WTC11 (cell line): ENCODE measurements around the gene RAET1G. TPM values are rescaled to one million over a fixed set of nuclear protein-coding genes. Genes with fewer than 3 reads are reported as not detected.

Source experiments
- ATAC-seq: fragments of 200-7000 bp; cut with Tn5 transposase; 2 replicates; pipeline ENCODE4 v1.10.0; 2021; ENCODE audit warnings: mild to moderate bottlenecking, moderate library complexity
- CTCF ChIA-PET: fragments of 300-600 bp; sonication (Branson Sonifier 250); formaldehyde crosslinking; loops from one replicate; lab custom pipeline; 2021; ENCODE audit warnings: antibody characterized with exemption; lab: Charles Lee
- POLR2A ChIA-PET: fragments of 350-600 bp; sonication (Branson Sonifier 250); formaldehyde crosslinking; loops from one replicate; lab custom pipeline; 2021; ENCODE audit warnings: antibody characterized with exemption; lab: Charles Lee
- DNase-seq: peaks from one replicate; pipeline ENCODE4 v3.0.0; 2021; ENCODE audit warnings: low spot score
- H3K27ac Mint-ChIP-seq: 2 replicates; pipeline ENCODE4 v1.8.0; 2021; ENCODE audit warnings: mixed read lengths
- H3K27me3 Mint-ChIP-seq: 2 replicates; pipeline ENCODE4 v1.8.0; 2021; ENCODE audit warnings: low read depth, mild to moderate bottlenecking, moderate library complexity, mixed read lengths
- H3K36me3 Mint-ChIP-seq: 2 replicates; pipeline ENCODE4 v1.8.0; 2021; ENCODE audit warnings: mixed read lengths
- H3K4me1 Mint-ChIP-seq: 2 replicates; pipeline ENCODE4 v1.8.0; 2022; ENCODE audit warnings: mixed read lengths
- H3K4me3 Mint-ChIP-seq: 2 replicates; pipeline ENCODE4 v1.8.0; 2021; ENCODE audit warnings: mild to moderate bottlenecking, moderate library complexity, mixed read lengths
- H3K9me3 Mint-ChIP-seq: 2 replicates; pipeline ENCODE4 v1.8.0; 2021; ENCODE audit warnings: mixed read lengths
- ELF4 ChIP-seq: sonication (generic); formaldehyde crosslinking; IDR thresholded peaks from 2 replicates; pipeline ENCODE4 v1.8.1; 2022; ENCODE audit warnings: low read depth, mild to moderate bottlenecking, moderate library complexity, missing genetic modification reagents
- ESRRA ChIP-seq: sonication (generic); formaldehyde crosslinking; IDR thresholded peaks from 2 replicates; pipeline ENCODE4 v1.8.1; 2022; ENCODE audit warnings: mild to moderate bottlenecking, missing genetic modification reagents, borderline replicate concordance
- ETV6 ChIP-seq: sonication (generic); formaldehyde crosslinking; IDR thresholded peaks from 2 replicates; pipeline ENCODE4 v1.8.1; 2022; ENCODE audit warnings: mild to moderate bottlenecking, missing genetic modification reagents
- HMGA2 ChIP-seq: fragments of 250-450 bp; sonication (Bioruptor Pico); IDR thresholded peaks from 2 replicates; pipeline ENCODE4 v1.4.0; 2021; ENCODE audit warnings: mild to moderate bottlenecking, moderate library complexity
- NFYB ChIP-seq: sonication (generic); formaldehyde crosslinking; conservative IDR thresholded peaks from 2 replicates; pipeline ENCODE4 v1.8.0; 2022; ENCODE audit warnings: low read depth, missing genetic modification reagents
- NR2C2 ChIP-seq: sonication (generic); formaldehyde crosslinking; IDR thresholded peaks from 2 replicates; pipeline ENCODE4 v1.8.0; 2022; ENCODE audit warnings: mild to moderate bottlenecking, missing genetic modification reagents
- RORB ChIP-seq: fragments of 250-450 bp; sonication (Bioruptor Pico); IDR thresholded peaks from 2 replicates; pipeline ENCODE4 v1.9.0; 2021; ENCODE audit warnings: mild to moderate bottlenecking
- SMAD4 ChIP-seq: sonication (generic); formaldehyde crosslinking; IDR thresholded peaks from 2 replicates; pipeline ENCODE4 v1.8.0; 2022; ENCODE audit warnings: mild to moderate bottlenecking, missing genetic modification reagents
- SP1 ChIP-seq: sonication (generic); formaldehyde crosslinking; conservative IDR thresholded peaks from 2 replicates; pipeline ENCODE4 v1.8.1; 2022; ENCODE audit warnings: missing genetic modification reagents
- TP53 ChIP-seq: sonication (generic); formaldehyde crosslinking; IDR thresholded peaks from 2 replicates; pipeline ENCODE4 v1.8.1; 2023; ENCODE audit warnings: mild to moderate bottlenecking, missing genetic modification reagents
- ZNF219 ChIP-seq: sonication (generic); formaldehyde crosslinking; IDR thresholded peaks from 2 replicates; pipeline ENCODE4 v1.8.0; 2023; ENCODE audit warnings: missing genetic modification reagents, mild to moderate bottlenecking, borderline replicate concordance
- ZNF396 ChIP-seq: fragments of 250-450 bp; sonication (Bioruptor Pico); IDR thresholded peaks from 2 replicates; pipeline ENCODE4 v1.8.0; 2021; ENCODE audit warnings: mild to moderate bottlenecking, moderate library complexity, borderline replicate concordance
- total RNA-seq: library from RNA; stranded (reverse); gene quantifications from 3 replicates; pipeline ENCODE4 v1.2.3, GENCODE V29; 2021
- TF ChIP-seq, protein P1 (sequence below): sonication (generic); formaldehyde crosslinking; IDR thresholded peaks from 2 replicates; pipeline ENCODE4 v1.8.1; 2023; ENCODE audit warnings: mild to moderate bottlenecking, missing genetic modification reagents, borderline replicate concordance
- TF ChIP-seq, protein P2 (sequence below): sonication (generic); formaldehyde crosslinking; IDR thresholded peaks from 2 replicates; pipeline ENCODE4 v1.8.0; 2022; ENCODE audit warnings: mild to moderate bottlenecking, missing genetic modification reagents
- TF ChIP-seq, protein P3 (sequence below): sonication (generic); formaldehyde crosslinking; IDR thresholded peaks from 2 replicates; pipeline ENCODE4 v1.8.1; 2023; ENCODE audit warnings: mild to moderate bottlenecking, missing genetic modification reagents, moderate library complexity
- TF ChIP-seq, protein P4 (sequence below): sonication (generic); formaldehyde crosslinking; conservative IDR thresholded peaks from 2 replicates; pipeline ENCODE4 v1.8.1; 2023; ENCODE audit warnings: mild to moderate bottlenecking, low read depth, missing genetic modification reagents, moderate library complexity
- TF ChIP-seq, protein P5 (sequence below): sonication (generic); formaldehyde crosslinking; IDR thresholded peaks from 2 replicates; pipeline ENCODE4 v1.8.1; 2023; ENCODE audit warnings: mild to moderate bottlenecking, moderate library complexity, missing genetic modification reagents
- TF ChIP-seq, protein P6 (sequence below): sonication (generic); formaldehyde crosslinking; IDR thresholded peaks from 2 replicates; pipeline ENCODE4 v1.8.1; 2022; ENCODE audit warnings: low read depth, missing genetic modification reagents, borderline replicate concordance
- TF ChIP-seq, protein P7 (sequence below): fragments of 250-450 bp; sonication (Bioruptor Pico); conservative IDR thresholded peaks from 2 replicates; pipeline ENCODE4 v1.9.0; 2021; ENCODE audit warnings: mild to moderate bottlenecking
- TF ChIP-seq, protein P8 (sequence below): fragments of 250-450 bp; sonication (Bioruptor Pico); IDR thresholded peaks from 2 replicates; pipeline ENCODE4 v2.1.2; 2022; ENCODE audit warnings: mild to moderate bottlenecking, moderate library complexity

The RAET1G gene
- total RNA-seq, 1 experiment from 2014 or later, result not detected

DNA sequence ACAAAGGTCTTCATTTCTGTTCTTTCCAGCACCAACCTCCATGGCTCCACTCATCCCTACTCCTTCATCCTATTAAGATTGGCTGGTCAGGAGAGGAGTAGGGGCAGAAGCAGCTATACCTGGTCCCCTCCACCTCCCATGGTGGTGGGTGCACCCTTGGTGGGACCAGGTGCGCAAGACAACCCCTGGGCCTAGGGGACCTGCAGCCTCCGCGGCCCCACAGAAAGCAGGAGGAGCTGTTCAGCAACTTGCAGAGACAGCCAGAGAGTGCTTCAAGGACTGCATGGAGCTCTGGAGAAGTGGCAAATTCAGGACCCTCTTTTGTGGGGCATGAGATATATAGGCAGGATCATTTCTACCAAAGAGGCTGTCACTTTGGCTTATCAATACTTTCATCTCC lies 28.7 kb upstream of the RAET1G start:
- peaks cover 8% of the 10 kb centered on the region for H3K4me1 Mint-ChIP-seq
- CTCF ChIA-PET, result no interaction called here
- H3K36me3 Mint-ChIP-seq, result no peaks in the 10 kb centered on the region
- TF ChIP-seq, protein P1, sequence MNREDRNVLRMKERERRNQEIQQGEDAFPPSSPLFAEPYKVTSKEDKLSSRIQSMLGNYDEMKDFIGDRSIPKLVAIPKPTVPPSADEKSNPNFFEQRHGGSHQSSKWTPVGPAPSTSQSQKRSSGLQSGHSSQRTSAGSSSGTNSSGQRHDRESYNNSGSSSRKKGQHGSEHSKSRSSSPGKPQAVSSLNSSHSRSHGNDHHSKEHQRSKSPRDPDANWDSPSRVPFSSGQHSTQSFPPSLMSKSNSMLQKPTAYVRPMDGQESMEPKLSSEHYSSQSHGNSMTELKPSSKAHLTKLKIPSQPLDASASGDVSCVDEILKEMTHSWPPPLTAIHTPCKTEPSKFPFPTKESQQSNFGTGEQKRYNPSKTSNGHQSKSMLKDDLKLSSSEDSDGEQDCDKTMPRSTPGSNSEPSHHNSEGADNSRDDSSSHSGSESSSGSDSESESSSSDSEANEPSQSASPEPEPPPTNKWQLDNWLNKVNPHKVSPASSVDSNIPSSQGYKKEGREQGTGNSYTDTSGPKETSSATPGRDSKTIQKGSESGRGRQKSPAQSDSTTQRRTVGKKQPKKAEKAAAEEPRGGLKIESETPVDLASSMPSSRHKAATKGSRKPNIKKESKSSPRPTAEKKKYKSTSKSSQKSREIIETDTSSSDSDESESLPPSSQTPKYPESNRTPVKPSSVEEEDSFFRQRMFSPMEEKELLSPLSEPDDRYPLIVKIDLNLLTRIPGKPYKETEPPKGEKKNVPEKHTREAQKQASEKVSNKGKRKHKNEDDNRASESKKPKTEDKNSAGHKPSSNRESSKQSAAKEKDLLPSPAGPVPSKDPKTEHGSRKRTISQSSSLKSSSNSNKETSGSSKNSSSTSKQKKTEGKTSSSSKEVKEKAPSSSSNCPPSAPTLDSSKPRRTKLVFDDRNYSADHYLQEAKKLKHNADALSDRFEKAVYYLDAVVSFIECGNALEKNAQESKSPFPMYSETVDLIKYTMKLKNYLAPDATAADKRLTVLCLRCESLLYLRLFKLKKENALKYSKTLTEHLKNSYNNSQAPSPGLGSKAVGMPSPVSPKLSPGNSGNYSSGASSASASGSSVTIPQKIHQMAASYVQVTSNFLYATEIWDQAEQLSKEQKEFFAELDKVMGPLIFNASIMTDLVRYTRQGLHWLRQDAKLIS (CRISPR knock-in tag), result no peak
- TF ChIP-seq, protein P2, sequence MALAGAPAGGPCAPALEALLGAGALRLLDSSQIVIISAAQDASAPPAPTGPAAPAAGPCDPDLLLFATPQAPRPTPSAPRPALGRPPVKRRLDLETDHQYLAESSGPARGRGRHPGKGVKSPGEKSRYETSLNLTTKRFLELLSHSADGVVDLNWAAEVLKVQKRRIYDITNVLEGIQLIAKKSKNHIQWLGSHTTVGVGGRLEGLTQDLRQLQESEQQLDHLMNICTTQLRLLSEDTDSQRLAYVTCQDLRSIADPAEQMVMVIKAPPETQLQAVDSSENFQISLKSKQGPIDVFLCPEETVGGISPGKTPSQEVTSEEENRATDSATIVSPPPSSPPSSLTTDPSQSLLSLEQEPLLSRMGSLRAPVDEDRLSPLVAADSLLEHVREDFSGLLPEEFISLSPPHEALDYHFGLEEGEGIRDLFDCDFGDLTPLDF (CRISPR knock-in tag), result no peak
- TF ChIP-seq TP53 (CRISPR knock-in tag) (no peak), ETV6 (CRISPR knock-in tag) (no peak), SMAD4 (CRISPR knock-in tag) (no peak)
- POLR2A ChIA-PET, result no interaction called here
- peaks cover 96% of the 10 kb centered on the region for H3K27me3 Mint-ChIP-seq
- no peak overlapping the region for H3K27ac Mint-ChIP-seq
- no peaks in the 10 kb centered on the region for H3K9me3 Mint-ChIP-seq
- H3K4me3 Mint-ChIP-seq, result no peak overlapping the region
- no peak for DNase-seq
- no peak for ATAC-seq

DNA sequence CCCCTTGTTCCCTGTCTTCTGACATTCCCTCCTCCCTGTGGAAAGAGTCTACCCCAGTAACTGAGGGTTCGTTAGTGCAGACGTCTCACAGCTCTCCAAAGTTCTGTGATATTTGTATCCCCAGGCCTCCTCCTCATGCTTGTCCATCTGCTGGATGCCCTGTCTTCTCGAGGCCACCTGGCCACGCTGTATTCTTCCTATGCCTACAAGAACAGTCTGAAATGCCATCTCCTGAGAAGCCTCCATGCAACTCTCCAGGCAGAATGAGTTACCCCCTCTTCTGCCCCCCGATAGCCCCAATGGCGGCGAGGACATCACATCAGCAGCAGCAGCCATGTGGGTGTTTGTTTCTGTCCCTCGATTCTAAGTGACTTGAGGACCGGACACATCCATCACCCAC lies 28.2 kb upstream of the RAET1G start:
- no peak for ATAC-seq
- no peaks in the 10 kb centered on the region for H3K36me3 Mint-ChIP-seq
- ChIA-PET CTCF (no interaction called here), POLR2A (no interaction called here)
- H3K27ac Mint-ChIP-seq, result no peak overlapping the region
- DNase-seq, result no peak
- H3K9me3 Mint-ChIP-seq, result no peaks in the 10 kb centered on the region
- H3K4me1 Mint-ChIP-seq, result peaks cover 8% of the 10 kb centered on the region
- H3K4me3 Mint-ChIP-seq, result no peak overlapping the region
- H3K27me3 Mint-ChIP-seq, result peaks cover 96% of the 10 kb centered on the region
- TF ChIP-seq HMGA2 (CRISPR knock-in tag) (no peak), RORB (CRISPR knock-in tag) (no peak), ESRRA (CRISPR knock-in tag) (no peak), SP1 (CRISPR knock-in tag) (no peak), NR2C2 (CRISPR knock-in tag) (no peak), ZNF396 (CRISPR knock-in tag) (no peak), ELF4 (CRISPR knock-in tag) (no peak), ZNF219 (CRISPR knock-in tag) (no peak), NFYB (CRISPR knock-in tag) (no peak)
- TF ChIP-seq, protein P3, sequence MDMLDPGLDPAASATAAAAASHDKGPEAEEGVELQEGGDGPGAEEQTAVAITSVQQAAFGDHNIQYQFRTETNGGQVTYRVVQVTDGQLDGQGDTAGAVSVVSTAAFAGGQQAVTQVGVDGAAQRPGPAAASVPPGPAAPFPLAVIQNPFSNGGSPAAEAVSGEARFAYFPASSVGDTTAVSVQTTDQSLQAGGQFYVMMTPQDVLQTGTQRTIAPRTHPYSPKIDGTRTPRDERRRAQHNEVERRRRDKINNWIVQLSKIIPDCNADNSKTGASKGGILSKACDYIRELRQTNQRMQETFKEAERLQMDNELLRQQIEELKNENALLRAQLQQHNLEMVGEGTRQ (CRISPR knock-in tag), result no peak
- TF ChIP-seq, protein P4, sequence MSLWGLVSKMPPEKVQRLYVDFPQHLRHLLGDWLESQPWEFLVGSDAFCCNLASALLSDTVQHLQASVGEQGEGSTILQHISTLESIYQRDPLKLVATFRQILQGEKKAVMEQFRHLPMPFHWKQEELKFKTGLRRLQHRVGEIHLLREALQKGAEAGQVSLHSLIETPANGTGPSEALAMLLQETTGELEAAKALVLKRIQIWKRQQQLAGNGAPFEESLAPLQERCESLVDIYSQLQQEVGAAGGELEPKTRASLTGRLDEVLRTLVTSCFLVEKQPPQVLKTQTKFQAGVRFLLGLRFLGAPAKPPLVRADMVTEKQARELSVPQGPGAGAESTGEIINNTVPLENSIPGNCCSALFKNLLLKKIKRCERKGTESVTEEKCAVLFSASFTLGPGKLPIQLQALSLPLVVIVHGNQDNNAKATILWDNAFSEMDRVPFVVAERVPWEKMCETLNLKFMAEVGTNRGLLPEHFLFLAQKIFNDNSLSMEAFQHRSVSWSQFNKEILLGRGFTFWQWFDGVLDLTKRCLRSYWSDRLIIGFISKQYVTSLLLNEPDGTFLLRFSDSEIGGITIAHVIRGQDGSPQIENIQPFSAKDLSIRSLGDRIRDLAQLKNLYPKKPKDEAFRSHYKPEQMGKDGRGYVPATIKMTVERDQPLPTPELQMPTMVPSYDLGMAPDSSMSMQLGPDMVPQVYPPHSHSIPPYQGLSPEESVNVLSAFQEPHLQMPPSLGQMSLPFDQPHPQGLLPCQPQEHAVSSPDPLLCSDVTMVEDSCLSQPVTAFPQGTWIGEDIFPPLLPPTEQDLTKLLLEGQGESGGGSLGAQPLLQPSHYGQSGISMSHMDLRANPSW (CRISPR knock-in tag), result no peak
- TF ChIP-seq, protein P5, sequence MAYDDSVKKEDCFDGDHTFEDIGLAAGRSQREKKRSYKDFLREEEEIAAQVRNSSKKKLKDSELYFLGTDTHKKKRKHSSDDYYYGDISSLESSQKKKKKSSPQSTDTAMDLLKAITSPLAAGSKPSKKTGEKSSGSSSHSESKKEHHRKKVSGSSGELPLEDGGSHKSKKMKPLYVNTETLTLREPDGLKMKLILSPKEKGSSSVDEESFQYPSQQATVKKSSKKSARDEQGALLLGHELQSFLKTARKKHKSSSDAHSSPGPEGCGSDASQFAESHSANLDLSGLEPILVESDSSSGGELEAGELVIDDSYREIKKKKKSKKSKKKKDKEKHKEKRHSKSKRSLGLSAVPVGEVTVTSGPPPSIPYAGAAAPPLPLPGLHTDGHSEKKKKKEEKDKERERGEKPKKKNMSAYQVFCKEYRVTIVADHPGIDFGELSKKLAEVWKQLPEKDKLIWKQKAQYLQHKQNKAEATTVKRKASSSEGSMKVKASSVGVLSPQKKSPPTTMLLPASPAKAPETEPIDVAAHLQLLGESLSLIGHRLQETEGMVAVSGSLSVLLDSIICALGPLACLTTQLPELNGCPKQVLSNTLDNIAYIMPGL (CRISPR knock-in tag), result no peak
- TF ChIP-seq, protein P6, sequence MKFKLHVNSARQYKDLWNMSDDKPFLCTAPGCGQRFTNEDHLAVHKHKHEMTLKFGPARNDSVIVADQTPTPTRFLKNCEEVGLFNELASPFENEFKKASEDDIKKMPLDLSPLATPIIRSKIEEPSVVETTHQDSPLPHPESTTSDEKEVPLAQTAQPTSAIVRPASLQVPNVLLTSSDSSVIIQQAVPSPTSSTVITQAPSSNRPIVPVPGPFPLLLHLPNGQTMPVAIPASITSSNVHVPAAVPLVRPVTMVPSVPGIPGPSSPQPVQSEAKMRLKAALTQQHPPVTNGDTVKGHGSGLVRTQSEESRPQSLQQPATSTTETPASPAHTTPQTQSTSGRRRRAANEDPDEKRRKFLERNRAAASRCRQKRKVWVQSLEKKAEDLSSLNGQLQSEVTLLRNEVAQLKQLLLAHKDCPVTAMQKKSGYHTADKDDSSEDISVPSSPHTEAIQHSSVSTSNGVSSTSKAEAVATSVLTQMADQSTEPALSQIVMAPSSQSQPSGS, result no peak
- TF ChIP-seq, protein P7, sequence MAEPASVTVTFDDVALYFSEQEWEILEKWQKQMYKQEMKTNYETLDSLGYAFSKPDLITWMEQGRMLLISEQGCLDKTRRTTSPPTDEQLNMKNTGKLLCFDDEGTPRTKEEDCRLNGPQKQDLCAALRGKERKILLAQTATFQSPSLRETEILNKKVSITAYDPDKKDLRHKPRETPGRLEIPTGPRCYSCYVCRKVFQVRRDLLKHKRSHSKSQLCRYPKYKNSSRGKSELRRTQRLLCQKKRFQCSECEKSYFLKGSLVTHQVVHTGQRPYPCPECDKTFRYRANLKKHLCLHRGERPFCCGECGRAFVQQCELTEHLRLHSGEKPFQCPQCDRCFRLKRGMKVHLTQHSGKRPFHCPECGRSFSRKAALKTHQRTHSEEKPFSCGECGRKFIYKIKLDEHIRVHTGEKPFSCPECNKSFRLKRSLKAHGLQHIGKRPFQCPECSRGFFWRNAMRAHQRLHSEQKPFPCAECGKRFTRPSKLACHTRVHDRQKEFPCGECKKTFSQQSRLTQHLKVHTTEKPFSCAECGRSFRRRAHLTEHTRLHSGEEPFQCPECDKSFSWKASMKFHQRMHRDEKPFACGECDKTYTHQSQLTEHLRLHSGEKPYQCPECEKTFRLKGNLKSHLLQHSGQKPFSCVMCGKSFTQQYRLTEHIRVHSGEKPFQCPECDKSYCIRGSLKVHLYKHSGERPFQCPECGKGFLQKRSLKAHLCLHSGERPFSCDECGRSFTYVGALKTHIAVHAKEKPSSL (CRISPR knock-in tag), result no peak
- TF ChIP-seq, protein P8, sequence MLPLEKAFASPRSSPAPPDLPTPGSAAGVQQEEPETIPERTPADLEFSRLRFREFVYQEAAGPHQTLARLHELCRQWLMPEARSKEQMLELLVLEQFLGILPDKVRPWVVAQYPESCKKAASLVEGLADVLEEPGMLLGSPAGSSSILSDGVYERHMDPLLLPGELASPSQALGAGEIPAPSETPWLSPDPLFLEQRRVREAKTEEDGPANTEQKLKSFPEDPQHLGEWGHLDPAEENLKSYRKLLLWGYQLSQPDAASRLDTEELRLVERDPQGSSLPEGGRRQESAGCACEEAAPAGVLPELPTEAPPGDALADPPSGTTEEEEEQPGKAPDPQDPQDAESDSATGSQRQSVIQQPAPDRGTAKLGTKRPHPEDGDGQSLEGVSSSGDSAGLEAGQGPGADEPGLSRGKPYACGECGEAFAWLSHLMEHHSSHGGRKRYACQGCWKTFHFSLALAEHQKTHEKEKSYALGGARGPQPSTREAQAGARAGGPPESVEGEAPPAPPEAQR, result no peak
